COR-L47 (cell line): ENCODE measurements around the gene LDHD.
"Not testable (repeated sequence)": the region's sequence is repeated elsewhere in the genome, so short reads cannot be mapped to it uniquely, and the experiment has no call there.

Source experiments
- DNase-seq: peaks from one replicate; lab custom pipeline; 2025; lab: John Stamatoyannopoulos, UW

The LDHD gene

DNA sequence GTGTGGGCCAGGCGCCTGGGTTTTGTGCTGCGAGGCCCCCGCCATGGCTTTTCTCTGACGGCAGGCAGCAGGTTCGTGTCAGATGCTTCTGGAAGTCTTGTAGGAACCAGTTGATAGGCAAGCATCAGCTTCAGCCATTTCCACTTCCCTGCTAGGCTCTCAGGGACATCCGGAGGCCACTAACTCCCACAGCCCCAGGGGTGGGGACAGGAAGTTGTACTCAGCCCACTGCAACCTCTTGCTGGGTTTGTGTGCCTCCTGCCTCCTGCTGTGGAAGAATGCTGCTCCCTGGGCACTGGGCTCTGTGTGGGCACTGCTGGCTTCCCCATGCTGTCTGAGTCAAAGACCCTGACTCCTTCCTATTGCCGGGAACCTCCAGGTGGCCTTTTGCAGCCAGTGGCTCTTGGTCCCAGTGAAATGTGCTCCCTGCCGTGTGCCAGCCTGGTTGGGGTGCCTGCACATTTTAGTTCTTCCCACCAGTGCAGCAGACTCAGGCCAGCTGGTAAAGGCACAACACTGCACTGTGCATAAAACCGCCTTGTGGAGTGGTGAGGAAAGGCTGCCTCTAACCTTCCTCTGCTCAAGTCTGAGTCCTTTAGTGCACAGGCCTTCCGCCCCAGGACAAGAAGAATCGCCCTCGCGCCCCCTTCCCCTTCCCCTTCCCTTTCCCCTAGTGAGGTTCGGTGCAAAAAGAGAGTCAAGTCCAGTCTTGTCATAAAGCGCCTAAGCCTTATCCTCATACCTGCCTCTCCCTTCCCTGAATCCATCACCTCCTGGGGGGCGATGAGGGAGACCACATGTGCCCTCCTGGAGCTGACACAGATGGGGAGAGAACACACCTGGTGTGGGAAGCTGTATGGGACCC, 16.6 kb downstream of the LDHD start:
- DNase-seq = peak; percentile 9

DNA sequence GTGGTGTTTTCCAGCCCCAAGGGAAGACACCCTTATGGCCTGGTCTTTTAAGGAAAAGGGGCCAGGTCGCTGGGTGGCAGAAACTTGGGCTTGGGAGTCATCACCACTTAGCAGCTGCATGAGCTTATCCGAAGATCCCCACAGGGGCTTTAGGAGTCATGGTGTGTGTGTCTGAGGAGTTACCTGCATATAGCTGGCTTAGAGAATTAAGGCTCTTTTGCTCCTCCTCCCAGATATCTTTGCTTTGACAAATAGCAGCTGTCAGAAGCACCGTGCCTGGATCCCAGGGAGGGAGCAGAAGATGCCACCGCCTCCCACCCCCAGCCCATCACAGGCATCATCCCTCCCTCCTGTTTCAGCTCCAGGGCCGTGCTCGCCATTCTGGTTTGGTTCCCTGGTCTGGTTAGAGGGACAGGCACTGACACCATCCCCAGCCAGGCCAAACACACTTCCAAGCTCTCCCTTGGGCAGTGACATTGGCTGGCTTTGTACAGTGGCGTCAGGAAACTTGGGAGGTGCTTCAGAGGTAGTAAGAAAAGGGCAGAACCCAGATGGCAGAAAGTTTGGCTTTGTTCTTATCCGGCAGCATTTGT, 17.4 kb downstream of the LDHD start:
- DNase-seq = no peak

DNA sequence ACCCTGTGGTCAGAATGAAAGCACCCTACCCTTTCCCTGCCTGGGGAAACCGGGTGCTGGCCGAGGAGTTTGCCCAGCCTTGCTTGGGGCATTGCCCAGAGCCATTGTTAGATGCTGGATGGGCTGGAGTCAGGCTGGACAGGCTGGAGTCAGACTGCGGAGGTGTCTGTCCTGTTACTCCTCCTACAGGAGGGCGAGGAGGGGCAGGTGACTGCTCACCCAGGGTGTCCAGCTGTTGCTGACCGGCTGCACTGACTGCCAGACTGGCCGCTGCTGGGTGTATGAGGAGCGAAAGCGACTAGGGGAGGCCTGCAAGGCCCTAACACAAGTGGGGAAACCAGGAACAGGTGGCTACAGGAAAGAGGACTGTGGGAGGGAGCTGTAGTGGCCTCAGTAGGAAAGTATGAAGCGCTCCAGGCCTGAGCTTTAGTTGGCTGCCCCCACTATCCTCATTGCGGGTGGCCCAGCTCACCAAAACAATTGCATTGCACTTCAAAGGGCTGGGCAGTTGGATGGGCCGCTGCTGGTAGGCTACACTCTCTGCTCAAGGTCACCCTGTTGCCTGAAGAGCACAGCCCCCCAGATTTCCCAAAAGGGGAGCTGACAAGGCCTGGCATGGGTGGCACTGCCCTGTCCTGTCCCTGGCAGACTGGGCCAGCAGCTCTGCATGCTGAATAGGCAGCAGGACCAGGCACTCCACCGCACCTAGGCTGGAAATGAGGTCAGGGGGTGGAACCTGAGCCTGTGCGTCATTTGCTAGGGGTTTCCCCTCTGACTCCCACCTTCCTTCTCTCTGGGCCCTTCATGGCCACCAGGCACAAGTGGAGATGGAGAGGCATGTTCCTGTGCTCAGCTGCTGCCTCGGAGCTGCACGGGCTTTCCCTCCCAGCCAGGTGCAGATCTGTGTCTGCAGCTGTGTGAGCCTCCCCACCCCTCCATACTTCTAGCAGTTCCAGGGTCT, 18.4 kb downstream of the LDHD start:
- DNase-seq = no peak

DNA sequence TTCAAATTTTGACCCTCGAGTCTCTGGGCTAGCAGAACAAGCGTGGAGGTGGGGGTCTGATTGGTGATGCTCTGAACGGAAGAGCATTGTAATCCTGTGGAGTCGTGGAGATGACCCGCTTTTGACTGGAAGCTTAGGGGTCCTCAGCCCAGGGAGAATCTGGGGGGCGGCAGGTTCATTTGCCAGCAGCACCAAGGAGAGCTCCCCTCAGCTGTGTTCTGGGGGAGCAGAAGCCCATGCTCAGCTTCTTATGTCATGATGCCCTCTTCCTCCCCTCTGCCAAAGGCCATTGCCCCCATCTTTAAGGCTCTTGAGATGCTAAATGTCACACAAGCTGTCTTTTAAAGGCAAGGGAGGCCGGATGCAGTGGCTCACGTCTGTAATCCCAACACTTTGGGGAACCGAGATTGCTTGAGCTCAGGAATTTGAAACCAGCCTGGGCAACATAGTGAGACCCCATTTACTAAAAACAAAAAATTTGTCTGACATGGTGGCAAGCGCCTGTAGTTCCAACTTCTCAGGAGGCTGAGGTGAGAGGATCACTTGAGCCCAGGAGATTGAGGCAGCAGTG, 19.3 kb downstream of the LDHD start:
- DNase-seq = no peak

DNA sequence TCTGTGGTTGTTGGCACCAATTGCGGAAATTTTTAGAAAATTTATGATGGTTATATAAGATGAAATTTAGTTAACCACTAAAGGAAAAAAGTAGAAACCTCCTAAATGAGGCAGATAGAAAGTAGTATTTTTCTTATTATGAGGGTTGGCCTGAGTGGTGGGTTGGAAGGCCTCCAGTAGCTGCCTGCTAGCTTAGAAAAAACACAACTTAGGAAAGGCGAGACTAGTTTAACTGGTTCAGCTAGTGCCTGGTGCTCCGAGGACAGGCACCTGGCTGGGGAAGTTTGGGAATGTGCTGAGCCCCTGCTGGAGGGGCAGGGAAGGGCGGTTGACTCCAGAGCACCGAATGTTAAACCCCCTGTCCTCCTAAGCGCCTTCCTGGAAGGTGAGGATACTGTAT, 19.9 kb downstream of the LDHD start:
- no peak for DNase-seq

DNA sequence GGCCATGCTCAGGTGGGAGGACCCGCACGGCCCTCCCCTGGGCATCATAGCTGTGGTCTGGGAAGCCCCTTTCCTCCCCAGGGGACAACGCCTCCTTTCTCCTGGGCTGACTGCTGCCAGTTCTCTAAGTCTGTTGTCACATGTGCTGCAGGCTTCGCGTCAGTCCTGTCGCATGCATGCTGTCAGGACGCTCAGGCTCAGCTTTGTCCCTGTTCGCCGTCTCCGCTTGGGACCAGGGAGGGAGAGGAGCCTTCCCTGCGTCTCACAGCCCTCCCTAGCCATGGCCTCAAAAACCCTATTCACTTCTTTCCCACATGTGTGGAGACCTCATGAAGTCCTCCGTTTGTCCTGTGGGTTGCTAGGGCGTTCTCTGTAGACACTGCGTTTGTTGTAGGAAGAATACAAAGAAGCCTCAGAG, 21.4 kb downstream of the LDHD start:
- no peak for DNase-seq

DNA sequence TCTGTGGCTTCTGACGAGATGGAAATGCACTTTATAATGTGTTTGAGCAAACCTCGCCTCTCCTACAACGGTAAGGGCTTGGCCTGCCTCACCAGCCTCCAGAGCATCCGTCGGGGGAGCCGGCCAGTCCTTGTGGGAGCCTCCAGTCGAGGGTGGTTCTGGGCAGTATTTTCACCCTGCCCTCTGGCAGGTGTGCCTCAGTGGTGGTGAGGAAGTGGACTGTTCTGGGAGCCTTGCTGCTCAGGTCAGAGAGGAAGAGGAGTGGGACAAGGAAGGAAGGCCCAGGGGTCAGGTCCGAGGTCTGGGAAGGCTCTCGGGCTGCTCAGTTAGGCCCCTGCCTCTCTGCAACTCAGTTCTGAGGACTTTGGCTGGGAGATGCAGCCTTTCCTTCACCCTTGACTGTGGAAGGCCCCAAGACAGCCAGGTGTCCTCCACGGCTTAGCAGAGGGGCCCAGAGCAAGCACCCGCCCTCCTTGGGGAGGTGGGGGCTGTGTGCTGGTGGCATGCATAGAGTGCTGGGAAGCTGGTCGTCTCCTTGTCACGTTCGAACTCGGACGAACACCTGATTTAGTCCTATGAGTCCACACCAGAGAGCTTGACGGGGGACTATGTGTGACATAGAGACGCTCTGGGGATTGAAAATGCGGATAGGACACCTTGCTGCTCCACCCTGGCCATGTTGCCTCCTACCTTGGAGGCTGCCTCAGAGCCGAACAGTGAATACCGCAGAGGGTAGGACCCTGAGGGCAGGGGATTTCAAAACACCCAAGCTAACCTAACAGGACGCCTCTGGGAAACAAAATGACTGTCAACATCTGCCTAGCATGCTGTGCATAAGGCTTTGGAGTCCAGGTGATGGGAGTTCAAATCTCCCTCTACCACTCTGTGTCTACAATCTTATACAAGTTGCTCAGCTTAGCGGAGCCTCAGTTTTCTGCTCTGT, 22.7 kb downstream of the LDHD start:
- no peak for DNase-seq

DNA sequence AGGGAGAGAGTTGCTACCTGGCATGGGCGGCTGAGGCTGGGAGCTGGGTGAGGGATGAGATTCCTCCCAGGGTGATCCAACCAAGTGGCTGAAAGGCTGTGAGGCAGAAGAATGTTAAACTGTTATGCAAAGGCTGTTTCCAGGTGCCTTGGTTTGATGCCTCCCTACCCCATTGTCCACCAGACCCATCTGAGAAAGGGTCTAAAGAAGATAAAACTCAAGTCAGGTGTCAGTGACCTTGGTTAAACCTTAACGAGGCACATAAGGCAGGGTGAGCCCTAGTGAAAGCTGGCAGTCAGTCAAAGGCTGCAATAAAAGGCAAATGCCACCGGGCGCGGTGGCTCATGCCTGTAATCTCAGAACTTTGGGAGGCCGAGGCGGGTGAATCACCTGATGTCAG, 23.8 kb downstream of the LDHD start:
- DNase-seq = no peak

DNA sequence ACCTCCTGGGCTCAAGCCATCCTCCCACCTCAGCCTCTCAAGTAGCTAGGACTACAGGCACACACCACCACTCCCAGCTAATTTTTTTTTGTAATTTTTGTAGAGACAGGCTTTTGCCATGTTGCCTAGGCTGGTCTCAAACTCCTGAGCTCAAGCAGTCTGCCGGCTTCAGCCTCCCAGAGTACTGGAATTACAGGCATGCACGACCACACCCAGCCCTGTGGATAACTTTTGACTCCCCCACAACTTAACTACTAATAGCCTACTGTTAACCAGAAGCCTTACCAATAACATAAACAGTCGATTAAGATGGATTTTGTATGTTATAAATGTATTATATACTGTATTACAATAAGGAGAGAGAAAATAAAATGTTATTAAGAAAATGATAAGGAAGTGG, 25.0 kb downstream of the LDHD start:
- not testable (repeated sequence) for DNase-seq

DNA sequence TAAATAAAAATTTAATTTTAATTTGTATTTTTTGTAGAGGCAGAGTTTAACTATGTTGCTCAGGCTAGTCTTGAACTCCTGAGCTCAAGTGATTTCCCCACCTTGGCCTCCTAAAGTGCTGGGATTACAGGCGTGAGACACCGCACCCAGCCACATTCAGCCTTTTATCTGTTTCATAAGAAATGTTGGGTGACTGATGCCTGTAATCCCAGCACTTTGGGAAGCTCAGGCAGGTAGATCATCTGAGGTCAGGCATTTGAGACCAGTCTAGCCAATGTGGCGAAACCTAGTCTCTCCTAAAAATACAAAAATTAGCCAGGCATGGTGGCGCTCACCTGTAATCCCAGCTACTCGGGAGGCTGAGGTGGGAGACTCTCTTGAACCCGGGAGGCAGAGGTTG, 25.7 kb downstream of the LDHD start:
- DNase-seq = not testable (repeated sequence)

DNA sequence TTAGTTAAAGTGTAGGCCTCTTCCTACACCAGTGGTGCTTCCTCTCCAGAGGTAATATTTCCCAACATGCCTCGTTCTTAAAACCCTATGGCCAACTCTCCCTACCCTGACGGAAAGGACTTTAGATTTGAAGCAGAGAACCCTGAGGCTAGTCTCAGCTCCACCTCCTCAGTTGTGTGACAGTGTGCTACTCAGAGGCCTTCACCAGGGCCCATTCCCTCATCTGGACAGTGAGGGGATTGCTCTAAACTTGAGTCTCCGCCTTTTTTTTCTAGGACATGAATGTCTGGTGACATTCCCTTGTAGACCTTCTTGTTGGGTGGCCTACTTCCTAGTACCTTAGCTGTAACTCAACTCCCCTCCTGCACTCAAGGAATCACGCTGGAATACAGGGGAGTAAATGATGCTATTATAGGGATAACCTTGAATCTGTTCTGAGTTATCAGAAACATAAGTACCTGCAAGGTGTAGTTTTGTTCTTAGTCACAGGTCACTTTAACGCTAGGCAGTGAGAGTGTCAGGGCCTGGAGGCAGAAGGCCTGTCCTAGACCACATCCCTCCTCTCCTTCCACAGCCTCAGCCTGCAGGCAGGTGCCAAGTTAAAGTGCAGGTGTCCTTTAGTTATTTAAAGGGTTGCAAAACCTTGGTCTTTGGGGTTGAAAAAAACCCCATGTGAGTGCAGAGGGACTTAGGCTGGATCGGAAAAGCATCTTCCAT, 26.9 kb downstream of the LDHD start:
- no peak for DNase-seq

DNA sequence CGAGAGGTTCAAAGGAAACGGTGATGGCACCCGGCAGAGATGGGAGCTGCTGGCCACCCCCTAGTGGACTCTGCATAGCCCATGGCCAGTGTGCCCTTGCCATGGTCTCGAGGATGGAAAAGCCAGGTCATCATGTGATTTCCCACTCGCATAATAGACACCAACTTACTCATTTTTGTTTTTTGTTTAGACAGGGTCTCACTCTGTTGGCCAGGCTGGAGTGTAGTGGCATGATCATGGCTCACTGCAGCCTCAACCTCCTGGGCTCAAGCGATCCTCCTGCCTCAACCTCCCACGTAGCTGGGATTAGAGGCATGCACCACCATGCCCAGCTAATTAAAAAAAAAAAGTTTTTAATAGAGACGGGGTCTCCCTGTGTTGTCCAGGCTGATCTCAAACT, 27.6 kb downstream of the LDHD start:
- no peak for DNase-seq

DNA sequence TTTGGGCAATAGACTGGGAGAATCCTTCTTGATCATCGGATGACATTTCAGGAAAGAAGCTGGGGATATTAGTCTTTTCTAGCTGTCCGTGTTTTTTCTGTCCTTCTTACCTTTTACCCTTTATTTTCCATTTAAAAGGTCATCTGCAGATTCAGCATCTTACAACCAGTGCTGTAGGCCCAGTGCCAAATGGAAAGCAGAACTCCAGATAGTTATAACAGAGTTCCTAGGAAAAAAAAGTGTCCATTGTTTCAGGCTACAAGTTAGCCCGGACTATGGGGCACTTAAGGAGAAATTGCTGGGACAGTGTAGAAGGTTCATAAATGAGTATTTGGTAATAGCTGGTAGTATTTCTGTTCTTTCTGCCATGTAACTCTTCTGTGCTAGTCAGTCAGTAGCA, 28.4 kb downstream of the LDHD start:
- no peak for DNase-seq

DNA sequence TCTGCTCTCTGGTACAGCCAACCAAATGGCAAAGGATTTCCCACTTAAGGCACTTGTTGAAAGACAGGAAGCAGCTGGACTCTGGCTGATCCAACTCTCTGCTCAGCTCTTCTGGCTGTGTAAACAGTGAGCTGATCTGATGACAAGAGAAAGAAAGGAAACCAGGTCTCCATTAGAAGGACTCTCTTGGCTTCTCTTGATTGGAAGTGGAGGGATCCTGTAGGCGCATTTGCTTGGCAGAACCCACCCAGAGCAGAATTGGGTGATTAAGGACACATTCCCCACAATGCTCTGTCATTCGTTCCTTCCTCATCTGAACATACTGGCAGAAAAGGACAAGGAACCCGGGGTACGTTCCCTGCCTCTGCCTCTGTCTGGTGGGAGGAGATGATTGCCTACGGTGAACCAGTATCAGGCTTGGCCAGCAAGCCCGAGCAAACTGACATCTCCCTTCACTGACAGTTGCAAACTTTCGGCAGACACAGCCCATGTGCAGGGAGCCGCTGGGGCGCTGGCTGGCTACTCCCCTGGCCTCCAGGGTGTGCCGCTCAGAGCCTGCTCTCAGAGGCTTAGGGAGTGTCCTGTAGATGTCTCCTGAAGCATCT, 29.1 kb downstream of the LDHD start:
- peak; percentile 76 for DNase-seq

DNA sequence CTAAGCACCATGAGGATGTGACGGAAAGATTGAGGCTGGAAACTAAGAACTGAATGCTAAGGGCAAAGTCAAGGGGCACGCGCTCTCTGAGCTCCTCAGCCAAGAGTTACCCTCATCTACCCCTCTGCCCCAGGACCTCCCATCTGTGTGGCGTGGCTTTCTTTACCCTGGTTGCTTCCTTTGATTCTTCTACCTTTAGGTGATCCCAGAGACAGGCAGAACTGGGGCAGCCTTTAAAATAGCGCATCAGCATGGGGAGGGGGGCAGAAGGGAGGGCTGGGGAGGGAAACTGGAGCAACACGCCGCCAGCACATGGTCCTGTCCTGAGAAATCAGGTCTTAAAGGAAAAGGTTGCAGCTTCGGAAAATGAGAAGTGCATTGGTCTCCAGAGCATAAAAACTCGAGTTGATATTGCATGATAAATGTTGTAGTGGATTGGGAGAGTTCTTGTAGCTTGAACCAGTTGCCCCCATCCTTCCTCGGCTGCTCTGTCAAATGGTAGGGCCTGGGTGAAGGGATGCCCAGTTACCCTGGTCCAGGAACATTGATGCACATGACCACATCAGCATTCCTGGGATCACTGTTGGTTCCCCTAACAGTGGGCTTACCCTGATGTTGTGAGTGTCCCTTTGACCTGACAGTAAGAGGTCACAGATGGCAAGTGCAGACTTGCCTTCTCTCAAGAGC, 29.7 kb downstream of the LDHD start:
- no peak for DNase-seq

DNA sequence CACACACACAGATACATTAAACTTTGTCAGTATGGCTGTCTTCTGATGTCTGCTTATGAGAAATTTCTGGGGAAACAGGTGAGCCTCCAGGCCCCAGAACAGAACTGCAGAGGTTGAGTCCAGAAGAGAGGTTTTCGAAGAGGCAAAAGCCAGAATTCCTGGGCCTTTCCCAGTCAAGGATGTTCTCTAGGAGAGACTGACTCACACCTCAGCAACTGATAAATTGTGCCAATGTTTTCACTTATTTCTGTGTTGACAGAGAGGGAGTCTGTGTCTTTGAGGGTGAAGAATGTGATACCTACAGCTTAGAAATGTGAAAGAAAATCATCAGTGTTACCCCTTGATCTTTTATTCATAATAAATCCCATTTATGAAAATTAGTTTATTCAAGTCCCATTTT, 30.3 kb downstream of the LDHD start:
- no peak for DNase-seq

DNA sequence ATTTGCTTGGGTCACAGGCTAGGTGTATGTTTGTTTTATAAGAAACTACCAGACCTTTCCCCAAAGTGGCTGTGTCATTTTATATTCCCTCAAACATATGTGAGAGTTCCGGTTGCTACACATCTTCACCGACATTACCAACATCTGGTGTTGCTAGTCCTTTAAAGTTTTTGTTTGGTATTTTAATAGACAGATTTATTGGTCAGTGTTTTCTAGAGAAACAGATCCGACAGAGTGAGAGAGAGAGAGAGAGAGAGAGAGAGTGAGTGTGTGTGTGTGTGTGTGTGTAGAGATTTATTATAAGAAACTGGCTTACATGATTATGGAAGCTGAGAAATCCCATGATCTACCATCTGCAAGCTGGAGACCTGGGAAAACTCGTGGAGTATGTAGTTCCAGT, 31.0 kb downstream of the LDHD start:
- no peak for DNase-seq

DNA sequence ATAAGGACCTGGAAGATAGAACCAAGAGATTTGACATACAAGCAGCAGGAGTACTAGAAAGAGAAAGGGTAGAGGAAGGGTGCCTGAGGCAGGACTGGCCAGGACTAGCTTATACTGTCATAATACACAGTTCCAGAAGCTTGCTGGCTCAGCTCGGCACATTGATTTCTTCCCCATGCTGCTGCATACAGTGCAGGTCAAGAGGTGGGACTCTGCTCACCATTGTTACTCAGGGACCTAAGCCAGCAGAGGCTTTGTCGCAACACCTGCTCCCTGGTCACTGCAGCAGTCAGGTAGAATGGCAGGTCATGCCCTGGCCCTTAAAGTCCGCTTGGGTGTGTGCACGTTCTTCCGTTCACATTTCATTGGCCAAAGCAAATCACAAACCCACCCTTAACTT, 32.8 kb downstream of the LDHD start:
- DNase-seq = no peak

DNA sequence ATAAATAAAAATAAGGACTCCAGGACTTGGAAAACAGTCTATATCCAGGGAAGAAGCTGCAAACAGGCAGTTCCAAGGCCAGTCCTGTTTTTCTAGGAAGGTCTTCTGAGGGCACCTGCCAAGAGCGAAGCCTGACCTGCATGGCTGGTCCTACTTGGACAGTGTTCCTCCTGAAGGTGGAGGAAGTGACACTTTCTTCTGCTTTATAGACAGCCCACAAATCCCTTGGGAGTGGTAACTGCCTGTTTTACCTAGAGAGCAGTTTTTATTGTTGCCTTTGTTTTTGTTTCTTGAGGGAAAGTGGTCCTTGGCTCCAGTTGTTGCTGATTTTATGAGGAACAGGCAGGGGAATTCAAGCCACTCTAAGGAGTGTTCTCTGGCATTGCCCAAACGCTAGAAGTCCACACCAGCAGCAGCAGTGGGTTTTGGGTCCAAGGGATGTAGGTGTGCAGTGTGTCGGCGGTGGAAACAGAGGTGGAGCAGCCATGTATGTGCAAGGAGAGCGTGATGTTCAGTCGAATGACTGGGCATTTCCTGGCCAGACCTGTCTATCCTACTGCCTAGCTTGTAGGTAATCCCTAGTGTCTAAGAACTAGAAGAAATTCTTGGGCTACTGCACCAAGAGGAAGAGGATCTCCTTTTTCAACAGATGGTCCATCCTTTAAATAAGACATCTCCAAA, 35.3 kb downstream of the LDHD start:
- no peak for DNase-seq
